NCI-H2171 treated with DMSO at 0.1 percent for 48 hours (cell line): ENCODE measurements around the gene LARGE1.

ENCODE experiments used
- DNase-seq: peaks from one replicate; lab custom pipeline; 2025; lab: John Stamatoyannopoulos, UW

LARGE1 gene

GRCh38 chr22:33913188-33913587, 7.1 kb downstream of the LARGE1 start:
- DNase-seq = no peak

GRCh38 chr22:33909911-33910310, 10.4 kb downstream of the LARGE1 start:
- DNase-seq = no peak

- no peak for DNase-seq
Measured at GRCh38 chr22:33909075-33909458, 11.2 kb downstream of the LARGE1 start.

GRCh38 chr22:33908171-33909074, 11.9 kb downstream of the LARGE1 start:
- DNase-seq = no peak

GRCh38 chr22:33906954-33907353, 13.3 kb downstream of the LARGE1 start:
- no peak for DNase-seq

- DNase-seq = no peak
Measured at GRCh38 chr22:33906475-33906874, 13.8 kb downstream of the LARGE1 start.

- DNase-seq = no peak
Measured at GRCh38 chr22:33903012-33903411, 17.3 kb downstream of the LARGE1 start.

- no peak for DNase-seq
Measured at GRCh38 chr22:33902073-33902472, 18.2 kb downstream of the LARGE1 start.

GRCh38 chr22:33898121-33898520, 22.2 kb downstream of the LARGE1 start:
- no peak for DNase-seq

- DNase-seq = no peak
Measured at GRCh38 chr22:33897448-33897835, 22.8 kb downstream of the LARGE1 start.

GRCh38 chr22:33896575-33897447, 23.5 kb downstream of the LARGE1 start:
- DNase-seq = no peak

- no peak for DNase-seq
Measured at GRCh38 chr22:33896154-33896553, 24.1 kb downstream of the LARGE1 start.

GRCh38 chr22:33895444-33895843, 24.8 kb downstream of the LARGE1 start:
- DNase-seq = no peak

GRCh38 chr22:33894515-33894914, 25.8 kb downstream of the LARGE1 start:
- no peak for DNase-seq

- DNase-seq = no peak
Measured at GRCh38 chr22:33894036-33894435, 26.2 kb downstream of the LARGE1 start.

- no peak for DNase-seq
Measured at GRCh38 chr22:33893512-33893911, 26.8 kb downstream of the LARGE1 start.

- no peak for DNase-seq
Measured at GRCh38 chr22:33891992-33892391, 28.3 kb downstream of the LARGE1 start.

GRCh38 chr22:33891455-33891854, 28.8 kb downstream of the LARGE1 start:
- DNase-seq = no peak

GRCh38 chr22:33889748-33890147, 30.5 kb downstream of the LARGE1 start:
- no peak for DNase-seq

GRCh38 chr22:33888821-33889220, 31.5 kb downstream of the LARGE1 start:
- DNase-seq = no peak

GRCh38 chr22:33887173-33887572, 33.1 kb downstream of the LARGE1 start:
- no peak for DNase-seq

GRCh38 chr22:33886696-33887095, 33.6 kb downstream of the LARGE1 start:
- no peak for DNase-seq

- DNase-seq = no peak
Measured at GRCh38 chr22:33884829-33885228, 35.4 kb downstream of the LARGE1 start.
